RKO (cell line): ENCODE data around the gene GPR137.

Source experiments
- DNase-seq: peaks from one replicate; pipeline ENCODE4 v3.0.0-alpha.2; 2016; ENCODE audit warnings: low spot score

GPR137 gene

GRCh38 chr11:64249563-64250414, 35.9 kb upstream of the GPR137 start:
- DNase-seq: no peak

DNA sequence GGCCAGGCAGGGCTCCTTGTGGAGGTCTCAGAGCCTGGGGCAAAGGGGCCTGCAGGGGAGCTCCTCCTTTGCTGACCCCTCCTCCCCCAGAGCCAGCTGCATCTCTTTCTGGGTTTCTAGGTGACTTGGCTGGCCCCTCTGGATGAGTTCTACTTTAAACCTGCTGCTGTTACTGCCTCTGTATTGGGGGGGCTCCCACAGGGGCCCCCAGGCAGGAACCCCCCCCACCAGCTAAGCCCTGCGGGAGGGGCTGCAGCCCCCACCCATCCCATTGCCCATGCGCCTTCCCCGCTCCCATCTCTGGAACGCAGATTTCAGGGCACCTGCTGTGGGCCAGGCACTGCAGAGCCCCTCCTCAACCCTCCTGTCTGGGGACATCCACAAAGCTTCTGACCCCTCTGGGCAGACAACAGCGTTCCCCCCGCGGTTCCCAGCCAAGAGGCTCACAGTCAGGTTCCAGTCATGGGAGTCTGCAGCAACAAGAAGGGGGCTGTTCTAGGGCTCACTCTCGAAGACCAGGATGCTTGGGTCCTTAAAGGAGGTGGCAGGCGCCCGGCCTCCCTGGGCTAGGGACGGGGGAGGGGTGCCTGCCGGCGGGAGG, 35.1 kb upstream of the GPR137 start:
- DNase-seq: no peak

- DNase-seq: peak; percentile 59
These were observed 34.5 kb upstream of the GPR137 start, which contains the start of gene PLCB3 for GRCh38 chr11:64251016-64251752. TSS of gene PLCB3 (plus strand) at chr11:64251530. CDS start at chr11:64251650, 120 bp downstream.

- peak; percentile 49 for DNase-seq
These were observed 34.0 kb upstream of the GPR137 start for GRCh38 chr11:64251753-64252002.

DNA sequence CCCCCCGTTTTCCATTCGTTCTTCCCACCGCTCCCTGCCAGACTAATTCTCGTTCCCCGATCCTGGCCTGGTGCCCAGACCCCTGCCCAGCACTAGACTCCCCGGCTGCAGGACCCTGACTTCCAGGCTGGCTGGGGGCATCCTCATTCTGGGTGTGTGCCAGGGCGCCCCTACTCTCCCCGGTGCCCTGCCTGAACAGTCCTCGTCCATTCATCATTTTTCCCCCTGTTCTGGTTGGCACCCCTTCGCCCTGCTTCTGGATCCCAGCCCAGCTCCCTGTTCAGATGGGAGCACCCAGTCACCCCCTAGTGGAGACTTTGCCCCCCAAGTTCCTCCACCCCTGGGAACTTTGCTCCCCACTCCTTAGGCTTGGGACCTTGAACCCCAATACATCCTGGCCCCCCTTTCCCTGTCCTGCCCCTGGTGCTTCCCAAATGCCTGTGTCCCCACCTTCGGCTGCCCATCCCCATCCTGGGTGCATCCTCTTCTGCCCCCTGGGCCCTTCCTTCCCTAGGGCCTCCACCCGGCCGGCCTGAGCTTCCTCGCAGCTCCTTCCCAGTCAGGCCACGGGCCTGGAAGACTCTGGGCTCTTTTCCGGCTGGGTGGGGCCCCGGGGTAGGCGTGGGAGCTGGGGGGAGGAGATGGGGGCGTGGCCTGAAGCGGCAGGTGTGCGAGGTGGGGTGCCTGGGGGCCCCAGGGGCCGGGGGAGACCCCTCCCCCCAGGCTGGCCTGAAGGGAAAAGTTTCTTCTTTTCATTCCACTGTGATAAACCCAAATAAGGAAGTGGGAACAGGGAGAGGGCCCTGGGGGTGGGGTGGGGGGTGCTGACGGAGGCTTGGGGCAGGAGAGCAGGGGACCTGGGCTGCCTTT, 33.4 kb upstream of the GPR137 start:
- peak; percentile 75 for DNase-seq

GRCh38 chr11:64253043-64253442, 32.6 kb upstream of the GPR137 start:
- no peak for DNase-seq

GRCh38 chr11:64253481-64253880, 32.2 kb upstream of the GPR137 start:
- DNase-seq: no peak

GRCh38 chr11:64254326-64254725, 31.3 kb upstream of the GPR137 start:
- no peak for DNase-seq

DNA sequence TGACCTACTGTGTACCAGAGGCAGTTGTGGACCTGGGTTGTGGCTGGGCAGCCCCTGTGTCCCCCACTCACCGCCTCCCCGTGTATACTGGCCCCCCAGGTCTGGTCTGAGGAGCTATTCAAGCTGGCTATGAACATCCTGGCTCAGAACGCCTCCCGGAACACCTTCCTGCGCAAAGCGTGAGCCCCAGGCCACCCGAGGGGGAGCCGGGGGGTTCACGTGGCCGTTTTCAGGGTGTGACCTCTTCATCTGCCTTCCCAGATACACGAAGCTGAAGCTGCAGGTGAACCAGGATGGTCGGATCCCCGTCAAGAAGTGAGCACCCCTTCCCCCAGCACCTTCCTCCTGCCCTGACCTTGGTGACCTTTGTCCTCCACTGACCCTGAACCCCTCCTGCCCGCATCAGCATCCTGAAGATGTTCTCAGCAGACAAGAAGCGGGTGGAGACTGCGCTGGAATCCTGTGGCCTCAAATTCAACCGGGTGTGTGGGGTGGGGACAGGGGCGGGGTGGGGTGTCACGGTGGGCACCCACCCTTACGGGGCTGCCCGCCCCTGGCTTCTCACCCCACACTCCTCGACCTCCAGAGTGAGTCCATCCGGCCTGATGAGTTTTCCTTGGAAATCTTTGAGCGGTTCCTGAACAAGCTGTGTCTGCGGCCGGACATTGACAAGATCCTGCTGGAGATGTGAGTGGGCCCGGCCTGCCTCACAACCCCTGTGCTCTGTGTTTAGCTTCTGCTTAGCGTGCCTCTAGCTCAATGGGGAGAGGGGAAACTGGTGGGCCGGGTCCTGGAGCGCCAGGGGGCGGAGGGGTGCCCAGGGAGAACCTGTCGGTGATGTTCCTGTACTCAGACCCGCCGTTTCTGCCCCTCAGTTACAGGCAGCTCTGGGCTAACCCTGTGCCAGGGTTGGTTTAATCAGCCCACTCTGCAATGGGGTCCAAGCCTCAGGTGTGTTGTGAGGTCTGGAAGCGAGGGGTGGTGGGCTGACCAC, 30.2 kb upstream of the GPR137 start:
- no peak for DNase-seq

DNA sequence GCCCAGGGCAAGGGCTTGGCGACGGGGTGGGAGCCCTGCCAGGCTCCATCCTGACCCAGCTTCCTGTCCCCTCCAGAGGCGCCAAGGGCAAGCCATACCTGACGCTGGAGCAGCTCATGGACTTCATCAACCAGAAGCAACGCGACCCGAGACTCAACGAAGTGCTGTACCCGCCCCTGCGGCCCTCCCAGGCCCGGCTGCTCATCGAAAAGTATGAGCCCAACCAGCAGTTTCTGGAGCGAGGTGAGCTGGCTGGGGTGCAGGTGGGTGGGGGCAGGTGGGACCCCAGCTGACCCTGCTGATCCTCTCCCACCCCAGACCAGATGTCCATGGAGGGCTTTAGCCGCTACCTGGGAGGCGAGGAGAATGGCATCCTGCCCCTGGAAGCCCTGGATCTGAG, 29.3 kb upstream of the GPR137 start:
- no peak for DNase-seq

- no peak for DNase-seq
These were observed 27.3 kb upstream of the GPR137 start for GRCh38 chr11:64258356-64258755.

- no peak for DNase-seq
These were observed 26.6 kb upstream of the GPR137 start for GRCh38 chr11:64258946-64259532.

DNA sequence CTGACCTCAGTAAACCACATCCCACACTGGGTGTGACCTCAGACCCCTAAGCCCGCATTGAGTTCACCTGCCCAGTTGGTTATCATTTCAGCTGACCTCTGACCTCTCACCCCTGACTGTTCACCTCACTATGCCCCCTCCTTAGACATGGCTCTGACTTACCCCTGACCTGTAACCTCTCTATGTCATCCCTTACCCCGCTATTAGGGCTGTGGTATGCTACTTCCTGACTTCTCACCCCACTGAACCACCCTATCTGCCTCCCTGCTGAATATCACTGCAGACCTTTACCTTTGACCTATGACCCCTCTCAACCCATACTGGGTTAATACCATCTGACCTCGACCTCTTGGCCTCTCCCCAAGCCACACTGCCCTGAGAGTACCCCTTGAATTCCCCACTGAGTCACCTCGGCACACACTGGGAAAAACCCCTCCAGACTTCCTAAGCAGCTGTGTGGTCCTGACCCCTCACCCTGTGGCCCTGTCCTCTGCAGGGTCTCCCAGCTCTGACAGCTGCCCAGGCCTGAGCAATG, 26.0 kb upstream of the GPR137 start:
- DNase-seq: no peak

DNA sequence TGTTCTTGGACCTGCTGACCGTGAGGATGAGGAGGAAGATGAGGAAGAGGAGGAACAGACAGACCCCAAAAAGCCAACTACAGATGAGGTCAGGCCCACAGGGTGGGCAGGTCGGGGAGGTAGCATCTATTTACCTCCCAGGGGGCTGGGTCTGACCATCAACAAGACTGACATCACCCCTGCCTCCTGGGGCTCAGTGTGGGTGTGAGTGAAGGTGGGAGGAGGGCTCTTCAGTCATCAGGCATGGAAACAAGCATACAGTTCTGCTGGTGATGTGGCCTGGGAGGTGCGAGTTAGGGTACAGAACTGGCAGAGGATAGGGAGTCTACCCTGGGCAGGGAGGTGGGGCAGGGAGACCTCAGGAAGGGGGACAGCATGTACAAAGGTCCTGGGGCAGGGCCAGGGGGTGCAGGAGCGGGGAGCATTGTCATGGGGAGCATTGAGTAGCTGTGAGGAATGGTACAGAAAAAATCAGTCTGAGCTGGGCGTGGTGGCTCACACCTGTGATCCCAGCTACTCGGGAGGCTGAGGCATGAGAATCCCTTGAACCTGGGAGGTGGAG, 25.4 kb upstream of the GPR137 start:
- DNase-seq: no peak

GRCh38 chr11:64261556-64262080, 24.0 kb upstream of the GPR137 start:
- no peak for DNase-seq

- no peak for DNase-seq
These were observed 23.2 kb upstream of the GPR137 start for GRCh38 chr11:64262271-64263002.

GRCh38 chr11:64263021-64263946, 22.4 kb upstream of the GPR137 start:
- no peak for DNase-seq

DNA sequence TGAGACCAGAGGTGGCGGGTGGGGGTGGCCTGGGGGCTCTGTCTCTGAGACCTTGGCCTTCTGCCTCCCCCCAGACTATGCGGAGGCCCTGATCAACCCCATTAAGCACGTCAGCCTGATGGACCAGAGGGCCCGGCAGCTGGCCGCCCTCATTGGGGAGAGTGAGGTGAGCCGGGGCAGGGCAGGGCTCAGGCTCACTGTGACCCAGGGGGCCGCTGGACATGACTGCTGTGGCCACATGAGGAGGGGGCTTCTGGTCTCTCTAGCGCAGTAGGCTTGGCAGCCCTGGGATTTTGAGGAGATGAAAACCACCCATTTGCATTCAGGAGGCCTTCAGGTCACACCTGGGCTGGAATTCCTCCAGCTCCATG, 21.7 kb upstream of the GPR137 start:
- no peak for DNase-seq
